OCI-LY1 (cell line): ENCODE results near the gene VOPP1.

Experiments used
- CTCF ChIP-seq: fragments of 200-600 bp; sonication (generic), shearing (Covaris generic); IDR thresholded peaks from 2 replicates; pipeline ENCODE4 v1.5.1; 2017; ENCODE audit warnings: mild to moderate bottlenecking, antibody characterized with exemption, low read length, moderate library complexity, mixed read lengths
- EZH2 ChIP-seq: fragments of 200-600 bp; sonication (generic), shearing (Covaris generic); IDR thresholded peaks from 2 replicates; pipeline ENCODE4 v1.8.0; 2017; ENCODE audit warnings: borderline replicate concordance, mixed run types, mild to moderate bottlenecking, antibody characterized with exemption, low read length, moderate library complexity, mixed read lengths

GRCh38 chr7:55508221-55509011, 63.9 kb downstream of the VOPP1 start:
- TF ChIP-seq CTCF (no peak), EZH2 (no peak)
